SK-N-MC (cell line): Measurements from ENCODE around the gene NNT.
"Not testable (repeated sequence)": the region's sequence is repeated elsewhere in the genome, so short reads cannot be mapped to it uniquely, and the experiment has no call there.

ENCODE experiments used
- DNase-seq: peaks from one replicate; pipeline ENCODE4 v3.0.0-alpha.2; 2011; ENCODE audit warnings: low read depth, low spot score
- H3K27ac ChIP-seq: fragments of 200-600 bp; sonication (generic); 2 replicates; pipeline ENCODE4 v1.5.1; 2016; ENCODE audit warnings: mixed run types
- H3K36me3 ChIP-seq: fragments of 200-600 bp; sonication (generic); 2 replicates; pipeline ENCODE4 v1.6.1; 2017; ENCODE audit warnings: antibody characterized with exemption, low read length, mixed read lengths; ENCODE audit not compliant: insufficient read depth
- H3K4me3 ChIP-seq: fragments of 200-600 bp; sonication (generic); 2 replicates; pipeline ENCODE4 v1.5.1; 2016
- H3K9ac ChIP-seq: fragments of 200-600 bp; sonication (generic); 2 replicates; pipeline ENCODE4 v1.8.0; 2017; ENCODE audit warnings: mixed run types, mixed read lengths; ENCODE audit not compliant: insufficient read length
- H3K9me3 ChIP-seq: fragments of 200-600 bp; sonication (generic); 2 replicates; pipeline ENCODE4 v1.6.1; 2017; ENCODE audit warnings: low read depth, mild to moderate bottlenecking, antibody characterized with exemption, low read length, moderate library complexity, mixed read lengths
- EZH2 ChIP-seq: fragments of 200-600 bp; sonication (generic); IDR thresholded peaks from one replicate; pipeline ENCODE4 v1.6.1; 2017; ENCODE audit warnings: antibody characterized with exemption
- FOXP2 ChIP-seq: optimal IDR thresholded peaks from 2 replicates; pipeline ENCODE3; 2011; ENCODE audit warnings: mild to moderate bottlenecking, moderate library complexity; ENCODE audit not compliant: insufficient read depth; ENCODE audit errors: extremely low read length, control extremely low read depth
- POLR2AphosphoS5 ChIP-seq: IDR thresholded peaks from 2 replicates; pipeline ENCODE4 v1.6.1; 2012; ENCODE audit warnings: mild to moderate bottlenecking, low read depth, low read length, borderline replicate concordance

Gene NNT

GRCh38 chr5:43661102-43661501, 58.1 kb downstream of the NNT start:
- H3K36me3 ChIP-seq, result peaks cover 49% of the 10 kb centered on the region
- H3K4me3 ChIP-seq, result no peak overlapping the region
- no peak for TF ChIP-seq EZH2
- no peak for TF ChIP-seq FOXP2
- no peak for TF ChIP-seq POLR2AphosphoS5
- no peak overlapping the region for H3K27ac ChIP-seq
- DNase-seq, result no peak
- H3K9me3 ChIP-seq, result no peaks in the 10 kb centered on the region
- H3K9ac ChIP-seq, result no peak overlapping the region

- peaks cover 26% of the 10 kb centered on the region for H3K36me3 ChIP-seq
- H3K9me3 ChIP-seq, result no peaks in the 10 kb centered on the region
- TF ChIP-seq EZH2 (no peak), POLR2AphosphoS5 (no peak), FOXP2 (no peak)
These were observed 60.9 kb downstream of the NNT start for GRCh38 chr5:43663916-43664315.

DNA sequence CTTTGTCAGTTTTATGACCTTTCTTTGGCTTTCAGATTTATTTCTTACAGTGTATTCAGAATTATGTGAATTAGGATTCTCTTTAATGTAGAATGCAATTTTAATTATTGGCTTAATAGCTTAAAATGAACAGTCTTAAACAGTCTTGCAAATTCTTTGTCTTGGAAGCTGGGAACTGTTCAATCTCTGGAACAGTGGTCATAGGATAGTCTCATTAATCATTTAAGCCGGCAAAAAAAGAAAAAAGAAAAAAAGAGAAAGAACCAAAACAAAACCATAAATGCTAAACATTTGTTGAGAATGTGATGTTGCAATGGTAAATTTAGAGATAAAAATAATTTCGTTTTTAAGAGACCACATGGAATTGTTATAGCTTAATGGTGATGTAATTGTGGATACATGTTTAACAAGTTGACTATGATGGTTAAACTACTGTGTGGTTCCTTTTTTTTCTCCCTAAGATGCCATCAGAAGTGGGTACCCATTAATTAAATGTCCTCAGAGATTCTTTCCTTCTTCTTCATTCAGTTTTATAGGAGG, 61.6 kb downstream of the NNT start:
- Histone ChIP-seq H3K36me3 (peaks cover 19% of the 10 kb centered on the region), H3K27ac (no peak overlapping the region), H3K9me3 (no peaks in the 10 kb centered on the region), H3K9ac (no peak overlapping the region), H3K4me3 (no peak overlapping the region)
- no peak for TF ChIP-seq POLR2AphosphoS5
- TF ChIP-seq FOXP2, result no peak
- no peak for TF ChIP-seq EZH2
- no peak for DNase-seq

More at GRCh38 chr5:43663916-43664315, 60.9 kb downstream of the NNT start:
- Histone ChIP-seq H3K9ac (no peak overlapping the region), H3K27ac (no peak overlapping the region), H3K4me3 (no peak overlapping the region)
- no peak for DNase-seq

- not testable (repeated sequence) for H3K9me3 ChIP-seq, H3K36me3 ChIP-seq, H3K4me3 ChIP-seq, H3K27ac ChIP-seq, DNase-seq, H3K9ac ChIP-seq
These were observed 62.8 kb downstream of the NNT start for GRCh38 chr5:43665749-43666148.

- H3K9me3 ChIP-seq, H3K9ac ChIP-seq, H3K36me3 ChIP-seq, H3K27ac ChIP-seq, DNase-seq, H3K4me3 ChIP-seq: not testable (repeated sequence)
These were observed 63.7 kb downstream of the NNT start for GRCh38 chr5:43666728-43667127.

- H3K36me3 ChIP-seq, H3K27ac ChIP-seq, H3K9ac ChIP-seq, DNase-seq, H3K9me3 ChIP-seq, H3K4me3 ChIP-seq: not testable (repeated sequence)
These were observed 64.4 kb downstream of the NNT start for GRCh38 chr5:43667379-43667778.

DNA sequence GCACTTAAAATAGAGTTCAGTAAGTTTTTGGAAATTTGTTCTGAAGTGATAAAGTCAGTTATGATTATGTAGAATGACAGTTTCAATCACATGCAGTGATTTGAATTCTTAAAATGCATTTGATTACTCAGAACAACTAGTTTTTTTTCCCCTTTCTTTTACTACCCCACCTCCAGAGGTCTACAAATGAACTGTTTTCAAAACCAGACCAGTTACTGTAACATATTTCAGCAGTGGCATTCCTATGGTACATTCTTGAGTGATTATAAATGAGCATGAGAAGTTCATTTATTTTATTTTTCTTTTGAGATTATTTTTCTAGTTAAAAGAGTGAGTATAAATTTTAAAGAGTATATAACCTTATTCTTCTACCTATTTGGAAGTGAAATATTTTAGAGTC, 71.6 kb downstream of the NNT start:
- TF ChIP-seq FOXP2 (no peak), POLR2AphosphoS5 (no peak), EZH2 (no peak)
- Histone ChIP-seq H3K9ac (no peak overlapping the region), H3K27ac (no peak overlapping the region), H3K36me3 (peaks cover 18% of the 10 kb centered on the region), H3K4me3 (no peak overlapping the region), H3K9me3 (no peaks in the 10 kb centered on the region)
- DNase-seq, result no peak

DNA sequence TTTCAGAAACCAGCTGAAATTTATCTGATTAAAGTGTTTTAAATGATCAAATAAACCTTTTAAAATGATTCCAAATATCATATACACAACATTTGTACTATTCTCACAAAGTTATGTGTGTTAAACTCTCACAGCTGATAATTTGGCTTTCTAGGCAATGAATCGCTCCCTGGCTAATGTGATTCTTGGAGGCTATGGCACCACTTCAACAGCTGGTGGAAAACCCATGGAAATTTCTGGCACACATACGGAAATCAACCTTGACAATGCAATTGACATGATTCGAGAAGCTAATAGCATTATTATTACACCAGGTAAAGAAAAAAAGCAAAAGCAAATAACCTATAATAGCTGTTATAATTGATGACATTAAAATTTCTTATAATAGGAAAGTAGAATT, 72.4 kb downstream of the NNT start:
- peaks cover 18% of the 10 kb centered on the region for H3K36me3 ChIP-seq
- no peak overlapping the region for H3K9ac ChIP-seq
- DNase-seq, result no peak
- no peak overlapping the region for H3K27ac ChIP-seq
- no peaks in the 10 kb centered on the region for H3K9me3 ChIP-seq
- H3K4me3 ChIP-seq, result no peak overlapping the region
- no peak for TF ChIP-seq EZH2
- no peak for TF ChIP-seq POLR2AphosphoS5
- no peak for TF ChIP-seq FOXP2

GRCh38 chr5:43676083-43676840, 73.3 kb downstream of the NNT start:
- H3K36me3 ChIP-seq, result peaks cover 18% of the 10 kb centered on the region
- H3K27ac ChIP-seq, result no peak overlapping the region
- DNase-seq, result no peak
- TF ChIP-seq EZH2 (no peak), POLR2AphosphoS5 (no peak)
- H3K9ac ChIP-seq, result no peak overlapping the region
- no peaks in the 10 kb centered on the region for H3K9me3 ChIP-seq
- H3K4me3 ChIP-seq, result no peak overlapping the region
